HK-2 (cell line): ENCODE results near the gene GABPB1.
A peak's percentile ranks its signal among the peaks of the same experiment; 100 is the strongest.

Experiments
- DNase-seq: peaks from one replicate; pipeline ENCODE4 v3.0.0-alpha.2; 2018; ENCODE audit not compliant: unreplicated experiment

Gene GABPB1

GRCh38 chr15:50241684-50242450 is 113.1 kb downstream of the GABPB1 start:
- DNase-seq, result peak; percentile 7

- no peak for DNase-seq
Observed at GRCh38 chr15:50238255-50238654, 116.7 kb downstream of the GABPB1 start.

GRCh38 chr15:50236433-50236832 is 118.6 kb downstream of the GABPB1 start:
- DNase-seq, result no peak

- no peak for DNase-seq
Observed at GRCh38 chr15:50235794-50236193, 119.2 kb downstream of the GABPB1 start.

GRCh38 chr15:50234764-50235163 is 120.2 kb downstream of the GABPB1 start:
- no peak for DNase-seq

- DNase-seq, result no peak
Observed at GRCh38 chr15:50233192-50233736, 121.7 kb downstream of the GABPB1 start.

GRCh38 chr15:50232791-50233190 is 122.2 kb downstream of the GABPB1 start:
- no peak for DNase-seq

GRCh38 chr15:50231761-50232160 is 123.2 kb downstream of the GABPB1 start:
- DNase-seq, result no peak

- no peak for DNase-seq
Observed at GRCh38 chr15:50229336-50229735, 125.7 kb downstream of the GABPB1 start.

GRCh38 chr15:50228866-50229265 is 126.1 kb downstream of the GABPB1 start:
- DNase-seq, result no peak

GRCh38 chr15:50227076-50227475 is 127.9 kb downstream of the GABPB1 start:
- no peak for DNase-seq

- no peak for DNase-seq
Observed at GRCh38 chr15:50225938-50226337, 129.1 kb downstream of the GABPB1 start.
